GM13976 (cell line): ENCODE measurements around the gene SERPINE2.

Experiments
- DNase-seq: peaks from one replicate; pipeline ENCODE4 v3.0.0; 2012; ENCODE audit warnings: low spot score
- CTCF ChIP-seq: IDR thresholded peaks from 2 replicates; pipeline ENCODE4 v1.5.1; 2012; ENCODE audit warnings: borderline replicate concordance, mild to moderate bottlenecking; ENCODE audit not compliant: insufficient read depth; ENCODE audit errors: extremely low read depth, missing control alignments, control extremely low read depth
- in situ Hi-C: fragments of 300-500 bp; cut with MboI; formaldehyde crosslinking; loops from one replicate; pipeline ENCODE4 v1.12.0; 2022; ENCODE audit warnings: low sequenced_read_pairs, mixed read lengths, inconsistent platforms; ENCODE audit not compliant: unreplicated experiment

SERPINE2 gene

DNA sequence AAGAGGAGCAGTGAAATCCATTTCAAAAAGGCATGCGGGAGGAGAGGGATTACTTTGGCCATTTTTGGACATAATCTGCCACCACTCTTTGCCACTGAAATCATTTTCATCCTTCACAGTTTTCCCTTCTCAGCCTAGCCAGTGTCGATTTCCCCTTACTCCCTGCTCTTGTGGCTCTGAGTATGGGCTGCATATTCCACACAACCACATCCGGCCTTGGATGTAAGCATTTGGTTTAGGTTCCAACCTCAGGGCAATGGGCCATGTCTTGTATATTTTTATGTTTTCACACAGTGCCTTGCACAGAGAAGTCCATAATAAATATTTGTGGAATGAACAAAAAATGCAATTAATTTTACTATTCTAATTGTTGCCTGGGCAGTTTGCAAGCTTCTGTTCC lies 7.7 kb upstream of the SERPINE2 start:
- DNase-seq = no peak
- in situ Hi-C loops = no loop called here
- no peak for TF ChIP-seq CTCF

DNA sequence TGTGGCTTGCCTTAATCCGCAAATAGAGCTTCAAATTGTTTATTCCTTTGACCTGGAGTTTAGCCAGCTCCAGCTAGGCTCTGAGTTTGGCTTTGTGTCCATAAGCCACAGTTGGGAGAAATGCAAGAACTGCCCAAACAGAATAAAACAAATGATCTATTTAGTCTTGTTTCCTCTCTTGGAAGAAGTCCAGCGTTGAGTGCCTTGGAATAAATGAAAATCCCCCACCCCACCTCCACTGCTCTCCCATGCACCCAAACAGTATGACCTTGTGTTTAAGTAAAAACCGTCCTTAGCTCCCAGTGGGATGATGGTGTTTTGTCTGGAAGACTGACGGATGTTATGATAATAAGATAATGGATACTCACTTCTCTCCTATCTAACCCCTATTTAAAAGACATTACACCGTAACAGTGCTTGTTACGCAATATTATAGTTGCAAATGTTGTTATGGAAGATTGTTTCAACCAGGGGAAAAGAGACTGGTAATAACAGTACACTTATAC lies 3.2 kb upstream of the SERPINE2 start:
- in situ Hi-C loops = no loop called here

DNA sequence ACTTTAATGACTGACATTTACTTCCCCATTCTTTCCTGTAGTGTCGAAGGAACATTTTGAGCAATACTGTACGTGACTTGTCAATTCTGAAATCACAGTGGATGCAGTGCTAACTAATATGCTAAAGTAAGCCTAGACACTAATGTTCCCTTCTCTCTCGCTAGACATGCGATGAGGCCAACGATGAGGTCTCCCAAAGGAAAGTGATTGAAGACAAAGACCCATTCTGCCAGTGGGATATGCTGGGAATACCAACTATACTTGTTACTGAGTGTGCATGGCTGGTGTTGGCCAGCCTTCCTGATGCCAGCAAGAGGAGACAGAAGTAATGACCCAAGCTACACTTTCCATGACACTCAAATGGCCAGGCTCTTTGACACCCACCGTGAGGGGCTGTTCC lies 2.5 kb upstream of the SERPINE2 start:
- no peak for DNase-seq
- no peak for TF ChIP-seq CTCF
- in situ Hi-C loops = no loop called here

More for the DNA sequence above, 3.2 kb upstream of the SERPINE2 start:
- no peak for TF ChIP-seq CTCF
- DNase-seq = no peak

GRCh38 chr2:224040753-224041152 lies 1.7 kb upstream of the SERPINE2 start:
- in situ Hi-C loops = no loop called here
- DNase-seq = no peak
- TF ChIP-seq CTCF = no peak

DNA sequence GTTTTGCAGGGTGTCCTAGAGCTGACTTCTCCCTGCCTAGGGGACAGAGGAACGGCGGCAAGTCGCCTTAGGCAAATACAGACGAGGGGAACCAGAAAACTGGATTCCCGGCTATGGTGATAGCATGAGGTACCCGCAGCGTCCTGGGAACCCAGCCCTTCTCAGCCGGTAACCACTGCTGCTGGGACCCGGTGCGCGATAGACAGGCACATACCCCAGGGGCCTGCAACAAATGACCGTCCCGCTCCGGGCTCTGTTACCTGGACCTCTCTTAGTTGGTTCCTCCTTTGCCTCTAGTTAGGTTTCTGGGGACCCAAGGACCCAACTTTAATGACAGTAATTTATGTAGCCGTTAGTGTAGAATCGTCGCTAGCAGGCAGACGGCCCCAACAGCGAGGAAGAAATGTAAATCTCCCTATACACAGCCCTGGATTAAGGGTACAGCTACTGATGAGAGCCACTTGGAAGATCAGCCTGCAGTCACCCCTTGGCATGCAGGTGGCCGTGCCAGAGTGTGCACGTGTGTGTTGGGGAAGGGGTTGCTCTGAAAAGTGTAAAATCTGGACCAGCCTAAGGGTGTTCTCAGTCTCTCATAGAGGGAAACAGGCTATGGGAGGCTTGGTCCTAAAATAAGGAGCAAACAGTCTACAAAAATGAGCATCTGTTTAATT lies 819 bp upstream of the SERPINE2 start:
- no peak for DNase-seq
- no peak for TF ChIP-seq CTCF
- in situ Hi-C loops = no loop called here

- in situ Hi-C loops = no loop called here
- no peak for TF ChIP-seq CTCF
- no peak for DNase-seq
These were observed 331 bp downstream of the SERPINE2 start for GRCh38 chr2:224038830-224039079.
